ENCODE measurements around the gene SV2B.
"Not testable (repeated sequence)": the region's sequence is repeated elsewhere in the genome, so short reads cannot be mapped to it uniquely, and the experiment has no call there.

The SV2B gene

GRCh38 chr15:91331581-91331980 is 231.5 kb downstream of the SV2B start:
- no peak for TF ChIP-seq CTCF (IDR thresholded peaks at IDR 0.05; ENCODE audit: insufficient read depth, missing control alignments)
- FAIRE-seq, result no peak
- no peak for DNase-seq (ENCODE audit: insufficient read length, low spot score)

- DNase-seq (ENCODE audit: insufficient read length, low spot score) (no peak), FAIRE-seq (no peak)
- TF ChIP-seq CTCF (IDR thresholded peaks at IDR 0.05; ENCODE audit: insufficient read depth, missing control alignments), result no peak
Measured at GRCh38 chr15:91335702-91336101, 235.6 kb downstream of the SV2B start.

GRCh38 chr15:91336687-91337086 is 236.6 kb downstream of the SV2B start:
- DNase-seq (ENCODE audit: insufficient read length, low spot score) (no peak), FAIRE-seq (no peak)
- no peak for TF ChIP-seq CTCF (IDR thresholded peaks at IDR 0.05; ENCODE audit: insufficient read depth, missing control alignments)

GRCh38 chr15:91338766-91339165 is 238.7 kb downstream of the SV2B start:
- DNase-seq (ENCODE audit: insufficient read length, low spot score) (no peak), FAIRE-seq (no peak)
- no peak for TF ChIP-seq CTCF (IDR thresholded peaks at IDR 0.05; ENCODE audit: insufficient read depth, missing control alignments)

- no peak for TF ChIP-seq CTCF (IDR thresholded peaks at IDR 0.05; ENCODE audit: insufficient read depth, missing control alignments)
- FAIRE-seq (no peak), DNase-seq (ENCODE audit: insufficient read length, low spot score) (no peak)
Measured at GRCh38 chr15:91342097-91342496, 242.0 kb downstream of the SV2B start.

- not testable (repeated sequence) for DNase-seq (ENCODE audit: insufficient read length, low spot score); FAIRE-seq
Measured at GRCh38 chr15:91344912-91345311, 244.9 kb downstream of the SV2B start.

- no peak for TF ChIP-seq CTCF (IDR thresholded peaks at IDR 0.05; ENCODE audit: insufficient read depth, missing control alignments)
- no peak for FAIRE-seq
- no peak for DNase-seq (ENCODE audit: insufficient read length, low spot score)
Measured at GRCh38 chr15:91345736-91346135, 245.7 kb downstream of the SV2B start.

- no peak for TF ChIP-seq CTCF (IDR thresholded peaks at IDR 0.05; ENCODE audit: insufficient read depth, missing control alignments)
- no peak for DNase-seq (ENCODE audit: insufficient read length, low spot score)
- FAIRE-seq, result no peak
Measured at GRCh38 chr15:91346259-91346658, 246.2 kb downstream of the SV2B start.
